ENCODE measurements around the gene MRPL40. TPM values are rescaled to one million over a fixed set of nuclear protein-coding genes. Genes with fewer than 3 reads are reported as not detected.

Gene MRPL40
- total and polyA plus RNA-seq, 2 donors (not counting 3 experiments of a cell fraction or from before 2014, with no cell fraction given), result 17.5 to 27.4 TPM

GRCh38 chr22:19406846-19407245, 25.5 kb upstream of the MRPL40 start:
- ChIA-PET CTCF (no interaction called here), POLR2A (no interaction called here)
- peaks cover 10% of the 10 kb centered on the region for H3K79me2 ChIP-seq (ENCODE audit: control insufficient read depth, insufficient read depth, low read length)

More at GRCh38 chr22:19406846-19407245, 25.5 kb upstream of the MRPL40 start:
- TF ChIP-seq JUN (IDR thresholded peaks at IDR 0.05; ENCODE audit: borderline replicate concordance, insufficient read depth, insufficient read length, low read depth) (no peak), CTCF (IDR thresholded peaks at IDR 0.05; ENCODE audit: extremely low read depth in 1 of 2, insufficient read depth in 1 of 2, low read depth in 1 of 2, low read length in 2 of 2) (no peak), POLR2AphosphoS5 (IDR thresholded peaks at IDR 0.05; ENCODE audit: insufficient read depth, low read depth, low read length) (no peak), EZH2 (IDR thresholded peaks at IDR 0.05; ENCODE audit: borderline replicate concordance, low read depth, low read length, severe bottlenecking) (no peak), FOS (IDR thresholded peaks at IDR 0.05; ENCODE audit: borderline replicate concordance, insufficient read depth, low read length) (no peak), POLR2A (IDR thresholded peaks at IDR 0.05; ENCODE audit: low read depth, low read length) (no peak), MAX (IDR thresholded peaks at IDR 0.05; ENCODE audit: insufficient read depth, insufficient read length) (no peak), MYC (IDR thresholded peaks at IDR 0.05; ENCODE audit: low read depth, low read length) (no peak), GATA2 (IDR thresholded peaks at IDR 0.05; ENCODE audit: insufficient read depth, insufficient read length, low read depth, low read length) (no peak)
- no peak for DNase-seq (ENCODE audit: low read depth, low spot score)
- Histone ChIP-seq H3K4me2 (ENCODE audit: insufficient read depth, low read length) (no peak overlapping the region), H3K27me3 (ENCODE audit: control insufficient read depth in 2 of 2, insufficient read depth in 2 of 2, low read length in 2 of 2) (no peaks in the 10 kb centered on the region), H3K9me1 (replicated peaks; ENCODE audit: control insufficient read depth, extremely low read depth, insufficient read depth, low read length) (no peaks in the 10 kb centered on the region), H3K4me1 (ENCODE audit: control insufficient read depth, extremely low read depth, insufficient read depth, low read length) (no peaks in the 10 kb centered on the region), H3K36me3 (ENCODE audit: control insufficient read depth in 2 of 2, extremely low read depth in 1 of 2, insufficient read depth in 2 of 2, low read length in 2 of 2) (peaks cover 6 to 21% of the 10 kb centered on the region in 2 experiments), H2AFZ (ENCODE audit: low read depth, low read length) (no peak overlapping the region), H3K9ac (replicated peaks; ENCODE audit: extremely low read depth, insufficient read depth, low read length) (no peak overlapping the region), H4K20me1 (replicated peaks; ENCODE audit: control insufficient read depth, extremely low read depth, insufficient read depth, low read length) (no peaks in the 10 kb centered on the region), H3K27ac (ENCODE audit: insufficient read depth, low read depth, low read length) (no peak overlapping the region), H3K4me3 (replicated peaks in 1 of 3; ENCODE audit: insufficient read depth in 1 of 3, low read depth in 1 of 3, low read length in 3 of 3) (no peak overlapping the region), H3K9me3 (replicated peaks; ENCODE audit: control insufficient read depth, insufficient read depth, low read length) (no peaks in the 10 kb centered on the region)
- dilution Hi-C loops (cut with MboI; ENCODE audit: extremely low pct_ligation_motif_present, low sequenced_read_pairs) (no loop called here), intact Hi-C loops (cut with micrococcal nuclease) (no loop called here)
- FAIRE-seq, result no peak
- BruUV-seq (replicated peaks), result no TSS peak

All from endothelial cell of umbilical vein (primary cell).